ENCODE results near the gene AXIN1. TPM values are rescaled to one million over a fixed set of nuclear protein-coding genes. Genes with fewer than 3 reads are reported as not detected.

AXIN1 gene
- total and polyA plus RNA-seq, 2 donors (not counting 3 experiments of a cell fraction or from before 2014, with no cell fraction given), result 8.3 to 21.9 TPM

- BruUV-seq (replicated peaks), result no TSS peak
- Histone ChIP-seq H2AFZ (ENCODE audit: low read depth, low read length) (no peak overlapping the region), H3K9me1 (replicated peaks; ENCODE audit: control insufficient read depth, extremely low read depth, insufficient read depth, low read length) (no peaks in the 10 kb centered on the region), H3K27me3 (ENCODE audit: control insufficient read depth in 2 of 2, insufficient read depth in 2 of 2, low read length in 2 of 2) (no peaks in the 10 kb centered on the region), H3K4me3 (replicated peaks in 1 of 3; ENCODE audit: insufficient read depth in 1 of 3, low read depth in 1 of 3, low read length in 3 of 3) (no peak overlapping the region), H3K9ac (replicated peaks; ENCODE audit: extremely low read depth, insufficient read depth, low read length) (no peak overlapping the region), H3K4me1 (ENCODE audit: control insufficient read depth, extremely low read depth, insufficient read depth, low read length) (no peaks in the 10 kb centered on the region), H3K79me2 (ENCODE audit: control insufficient read depth, insufficient read depth, low read length) (no peaks in the 10 kb centered on the region), H3K27ac (ENCODE audit: insufficient read depth, low read depth, low read length) (no peak overlapping the region), H3K9me3 (replicated peaks; ENCODE audit: control insufficient read depth, insufficient read depth, low read length) (no peaks in the 10 kb centered on the region), H3K4me2 (ENCODE audit: insufficient read depth, low read length) (no peak overlapping the region), H4K20me1 (replicated peaks; ENCODE audit: control insufficient read depth, extremely low read depth, insufficient read depth, low read length) (no peaks in the 10 kb centered on the region), H3K36me3 (ENCODE audit: control insufficient read depth in 2 of 2, extremely low read depth in 1 of 2, insufficient read depth in 2 of 2, low read length in 2 of 2) (peaks cover 0 to 26% of the 10 kb centered on the region in 2 experiments)
- dilution Hi-C loops (cut with MboI; ENCODE audit: extremely low pct_ligation_motif_present, low sequenced_read_pairs), result no loop called here
- intact Hi-C loops (cut with micrococcal nuclease), result no loop called here
- no peak for DNase-seq (ENCODE audit: low read depth, low spot score)
- FAIRE-seq, result no peak
- no peak for TF ChIP-seq JUN (IDR thresholded peaks at IDR 0.05; ENCODE audit: borderline replicate concordance, insufficient read depth, insufficient read length, low read depth)
- no peak for TF ChIP-seq EZH2 (IDR thresholded peaks at IDR 0.05; ENCODE audit: borderline replicate concordance, low read depth, low read length, severe bottlenecking)
- TF ChIP-seq MYC (IDR thresholded peaks at IDR 0.05; ENCODE audit: low read depth, low read length), result no peak
- no peak for TF ChIP-seq POLR2AphosphoS5 (IDR thresholded peaks at IDR 0.05; ENCODE audit: insufficient read depth, low read depth, low read length)
- TF ChIP-seq MAX (IDR thresholded peaks at IDR 0.05; ENCODE audit: insufficient read depth, insufficient read length), result no peak
- TF ChIP-seq CTCF (IDR thresholded peaks at IDR 0.05; ENCODE audit: extremely low read depth in 1 of 2, insufficient read depth in 1 of 2, low read depth in 1 of 2, low read length in 2 of 2), result no peak
- no peak for TF ChIP-seq FOS (IDR thresholded peaks at IDR 0.05; ENCODE audit: borderline replicate concordance, insufficient read depth, low read length)
- no peak for TF ChIP-seq GATA2 (IDR thresholded peaks at IDR 0.05; ENCODE audit: insufficient read depth, insufficient read length, low read depth, low read length)
- POLR2A ChIA-PET, result no interaction called here
- CTCF ChIA-PET, result interaction anchor here (1.2 to 1.7 kb wide), 2 partner anchors 10 to 47 kb away, joined by 3 to 4 read pairs; no protein-coding TSS in a partner anchor
These were observed 50.6 kb downstream of the AXIN1 start for GRCh38 chr16:301950-302349.

All from endothelial cell of umbilical vein (primary cell).